ENCODE data around the gene FAM118A. TPM values are rescaled to one million over a fixed set of nuclear protein-coding genes. Genes with fewer than 3 reads are reported as not detected.

The FAM118A gene
- total and polyA plus RNA-seq, 10 donors = 13.0 to 205 (median 57.8) TPM

DNA sequence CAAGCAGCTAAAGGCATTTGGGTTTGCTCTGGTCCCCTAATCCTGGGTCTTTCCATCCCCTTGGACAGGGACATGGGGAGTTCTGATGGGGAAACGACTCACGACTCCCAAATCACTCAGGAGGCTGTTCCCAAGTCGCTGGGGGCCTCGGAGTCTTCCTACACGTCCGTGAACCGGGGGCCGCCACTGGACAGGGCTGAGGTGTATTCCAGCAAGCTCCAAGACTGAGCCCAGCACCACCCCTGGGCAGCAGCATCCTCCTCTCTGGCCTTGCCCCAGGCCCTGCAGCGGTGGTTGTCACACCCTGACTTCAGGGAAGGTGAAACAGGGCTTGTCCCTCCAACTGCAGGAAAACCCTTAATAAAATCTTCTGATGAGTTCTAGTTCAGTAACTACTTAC is 14.2 kb upstream of the FAM118A start:
- H3K27me3 ChIP-seq (replicated peaks in 1 of 7) = peaks cover 0 to 4% (median 0%) of the 10 kb centered on the region in 7 donors
- peaks cover 0 to 42% (median 17%) of the 10 kb centered on the region in 6 donors for H3K4me1 ChIP-seq
- 86 to 92% (median 89%) methylated on average over 8 to 9 of the region's 9 CpGs for WGBS, 5 donors
- TF ChIP-seq, protein P1, sequence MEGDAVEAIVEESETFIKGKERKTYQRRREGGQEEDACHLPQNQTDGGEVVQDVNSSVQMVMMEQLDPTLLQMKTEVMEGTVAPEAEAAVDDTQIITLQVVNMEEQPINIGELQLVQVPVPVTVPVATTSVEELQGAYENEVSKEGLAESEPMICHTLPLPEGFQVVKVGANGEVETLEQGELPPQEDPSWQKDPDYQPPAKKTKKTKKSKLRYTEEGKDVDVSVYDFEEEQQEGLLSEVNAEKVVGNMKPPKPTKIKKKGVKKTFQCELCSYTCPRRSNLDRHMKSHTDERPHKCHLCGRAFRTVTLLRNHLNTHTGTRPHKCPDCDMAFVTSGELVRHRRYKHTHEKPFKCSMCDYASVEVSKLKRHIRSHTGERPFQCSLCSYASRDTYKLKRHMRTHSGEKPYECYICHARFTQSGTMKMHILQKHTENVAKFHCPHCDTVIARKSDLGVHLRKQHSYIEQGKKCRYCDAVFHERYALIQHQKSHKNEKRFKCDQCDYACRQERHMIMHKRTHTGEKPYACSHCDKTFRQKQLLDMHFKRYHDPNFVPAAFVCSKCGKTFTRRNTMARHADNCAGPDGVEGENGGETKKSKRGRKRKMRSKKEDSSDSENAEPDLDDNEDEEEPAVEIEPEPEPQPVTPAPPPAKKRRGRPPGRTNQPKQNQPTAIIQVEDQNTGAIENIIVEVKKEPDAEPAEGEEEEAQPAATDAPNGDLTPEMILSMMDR (IDR thresholded peaks at IDR 0.05 in 8 of 11, conservative IDR thresholded peaks at IDR 0.05 in 3 of 11) = no peak
- no peak for TF ChIP-seq POLR2AphosphoS5 (IDR thresholded peaks at IDR 0.05)
- no peak for TF ChIP-seq POLR2A (IDR thresholded peaks at IDR 0.05)
- no peak overlapping the region for H3K4me3 ChIP-seq
- intact Hi-C loops (cut with DNase I; ENCODE audit: low total_unique reads) = no loop called here
- peak overlapping the region in 2 of 8 donors; percentile 70 to 84 for H3K27ac ChIP-seq
- H3K9me3 ChIP-seq = no peaks in the 10 kb centered on the region
- no peak for DNase-seq
- H3K36me3 ChIP-seq = no peaks in the 10 kb centered on the region

DNA sequence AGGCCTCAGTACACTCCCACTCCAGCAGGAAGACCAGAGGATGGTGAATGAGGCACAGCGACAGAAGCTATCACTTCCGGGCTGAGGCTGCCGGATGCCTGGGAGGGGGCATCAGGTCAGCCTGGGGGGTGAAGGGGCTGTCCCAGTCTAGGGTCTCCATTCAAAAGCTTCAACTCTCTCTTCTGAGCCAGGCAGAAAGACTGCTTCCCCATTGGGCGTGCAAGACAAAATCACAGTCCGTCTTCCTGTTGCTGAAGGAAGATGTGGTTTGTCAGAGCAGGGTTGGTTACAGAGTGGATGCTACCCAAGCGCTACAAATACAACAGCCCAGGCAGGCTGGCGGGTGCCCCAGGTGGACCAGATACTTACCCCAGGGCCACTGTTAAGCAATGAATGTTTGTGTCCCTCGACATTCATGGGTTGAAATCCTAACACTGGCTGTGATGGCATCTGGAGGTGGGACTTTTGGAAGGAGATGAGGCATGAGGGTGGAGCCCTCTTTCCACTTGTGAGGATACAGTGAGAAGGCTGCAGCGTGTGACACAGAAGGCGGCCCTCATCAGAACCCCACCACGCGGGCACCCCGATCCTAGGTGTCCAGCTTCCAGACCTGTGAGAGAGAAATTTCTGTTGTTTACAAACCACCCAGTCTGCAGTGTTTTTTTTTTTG is 13.0 kb upstream of the FAM118A start:
- Histone ChIP-seq H3K36me3 (no peaks in the 10 kb centered on the region), H3K27me3 (replicated peaks in 1 of 7) (peaks cover 0 to 4% (median 0%) of the 10 kb centered on the region in 7 donors), H3K27ac (peak overlapping the region; percentile 41 to 84 (median 63)), H3K9me3 (no peaks in the 10 kb centered on the region), H3K4me1 (peaks cover 0 to 35% (median 17%) of the 10 kb centered on the region in 6 donors), H3K4me3 (no peak overlapping the region)
- DNase-seq = no peak
- intact Hi-C loops (cut with DNase I; ENCODE audit: low total_unique reads) = no loop called here
- TF ChIP-seq, protein P1 (IDR thresholded peaks at IDR 0.05 in 8 of 11, conservative IDR thresholded peaks at IDR 0.05 in 3 of 11) = no peak
- TF ChIP-seq POLR2A (IDR thresholded peaks at IDR 0.05) (no peak), POLR2AphosphoS5 (IDR thresholded peaks at IDR 0.05) (peak in 2 of 3 donors; percentile 33 to 62)
- 44 to 49% (median 46%) methylated on average over 11 to 13 of the region's 13 CpGs for WGBS, 5 donors

DNA sequence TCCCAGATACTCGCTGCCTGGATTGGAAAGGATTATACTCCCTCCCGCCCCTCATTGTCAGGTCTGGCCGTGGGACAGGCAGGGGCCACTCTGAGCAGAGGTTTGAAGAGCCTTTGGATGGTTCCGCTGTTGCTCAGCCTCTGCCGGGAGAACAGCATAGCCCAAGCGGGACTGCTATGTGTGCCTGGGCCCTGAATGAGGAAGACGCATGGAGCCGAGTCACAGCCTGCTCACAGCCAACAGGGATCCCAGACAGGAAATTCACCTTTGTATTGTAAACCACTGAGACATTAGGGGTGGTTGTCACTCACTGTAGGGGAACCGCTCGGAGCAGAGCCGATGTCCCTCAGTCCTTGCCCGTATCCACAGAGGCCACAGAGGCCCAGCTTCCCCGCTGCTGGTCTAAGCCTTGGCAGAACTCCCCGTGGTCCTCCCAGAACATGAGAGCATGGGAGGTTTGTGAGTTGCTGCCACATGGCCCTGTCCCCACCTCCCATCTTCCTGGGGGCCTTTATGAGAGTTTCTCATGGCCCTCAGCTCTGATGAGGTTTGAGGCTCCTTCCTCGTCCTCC is 10.7 kb upstream of the FAM118A start:
- intact Hi-C loops (cut with DNase I; ENCODE audit: low total_unique reads) = no loop called here
- Histone ChIP-seq H3K36me3 (no peaks in the 10 kb centered on the region), H3K4me3 (no peak overlapping the region), H3K27ac (no peak overlapping the region), H3K9me3 (no peaks in the 10 kb centered on the region), H3K4me1 (peaks cover 0 to 17% (median 12%) of the 10 kb centered on the region in 6 donors), H3K27me3 (replicated peaks in 1 of 7) (no peaks in the 10 kb centered on the region)
- no peak for DNase-seq
- WGBS, 5 donors = 74 to 88% (median 77%) methylated on average over 12 to 15 of the region's 15 CpGs
- TF ChIP-seq POLR2A (IDR thresholded peaks at IDR 0.05) (no peak), POLR2AphosphoS5 (IDR thresholded peaks at IDR 0.05) (no peak)
- TF ChIP-seq, protein P1 (IDR thresholded peaks at IDR 0.05 in 8 of 11, conservative IDR thresholded peaks at IDR 0.05 in 3 of 11) = no peak

DNA sequence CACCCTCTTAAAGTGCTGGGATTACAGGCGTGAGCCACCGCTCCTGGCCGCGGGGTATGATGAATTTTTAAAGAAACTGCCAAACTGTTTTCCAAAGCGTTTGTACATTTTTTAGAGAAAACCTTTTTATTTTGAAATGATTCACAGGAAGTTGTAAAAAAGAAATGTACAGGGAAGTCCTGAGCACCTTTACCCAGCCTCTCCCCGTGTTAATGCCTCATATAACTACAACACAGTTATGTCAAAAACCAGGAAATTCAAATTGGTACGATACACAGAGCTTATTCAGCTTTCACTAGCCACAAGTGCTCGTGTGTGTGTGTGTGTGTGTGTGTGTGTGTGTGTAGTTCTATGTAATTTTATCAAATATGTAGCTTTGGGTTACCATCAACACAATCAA is 7.0 kb upstream of the FAM118A start:
- H3K9me3 ChIP-seq = no peaks in the 10 kb centered on the region
- no peaks in the 10 kb centered on the region for H3K36me3 ChIP-seq
- TF ChIP-seq POLR2A (IDR thresholded peaks at IDR 0.05) (no peak), POLR2AphosphoS5 (IDR thresholded peaks at IDR 0.05) (no peak)
- TF ChIP-seq, protein P1 (IDR thresholded peaks at IDR 0.05 in 8 of 11, conservative IDR thresholded peaks at IDR 0.05 in 3 of 11) = no peak
- no peak overlapping the region for H3K27ac ChIP-seq
- H3K4me3 ChIP-seq = no peak overlapping the region
- H3K27me3 ChIP-seq (replicated peaks in 1 of 7) = no peaks in the 10 kb centered on the region
- intact Hi-C loops (cut with DNase I; ENCODE audit: low total_unique reads) = no loop called here
- WGBS, 5 donors = 61 to 72% (median 67%) methylated on average over 8 of the region's 8 CpGs
- no peak for DNase-seq
- peaks cover 0 to 3% (median 0%) of the 10 kb centered on the region in 6 donors for H3K4me1 ChIP-seq
